GM10847 (cell line): Measurements from ENCODE around the gene RCN1.

ENCODE experiments used
- POLR2A ChIP-seq: IDR thresholded peaks from 2 replicates; pipeline ENCODE4 v1.6.1; 2011; ENCODE audit not compliant: insufficient read length; ENCODE audit errors: extremely low read depth

Gene RCN1

GRCh38 chr11:32069361-32070058, 21.4 kb upstream of the RCN1 start:
- no peak for TF ChIP-seq POLR2A

- TF ChIP-seq POLR2A = no peak
These were observed 20.2 kb upstream of the RCN1 start for GRCh38 chr11:32070692-32071091.

GRCh38 chr11:32071811-32072210, 19.1 kb upstream of the RCN1 start:
- no peak for TF ChIP-seq POLR2A

- no peak for TF ChIP-seq POLR2A
These were observed 17.8 kb upstream of the RCN1 start for GRCh38 chr11:32072872-32073643.

- TF ChIP-seq POLR2A = no peak
These were observed 17.2 kb upstream of the RCN1 start for GRCh38 chr11:32073644-32074026.

GRCh38 chr11:32079553-32079952, 11.3 kb upstream of the RCN1 start:
- no peak for TF ChIP-seq POLR2A

GRCh38 chr11:32080361-32080980, 10.4 kb upstream of the RCN1 start:
- no peak for TF ChIP-seq POLR2A

- no peak for TF ChIP-seq POLR2A
These were observed 9.7 kb upstream of the RCN1 start for GRCh38 chr11:32081129-32081641.

- TF ChIP-seq POLR2A = no peak
These were observed 9.0 kb upstream of the RCN1 start for GRCh38 chr11:32081901-32082300.

GRCh38 chr11:32082346-32082986, 8.4 kb upstream of the RCN1 start:
- no peak for TF ChIP-seq POLR2A

- no peak for TF ChIP-seq POLR2A
These were observed 3.3 kb upstream of the RCN1 start for GRCh38 chr11:32087597-32087996.

GRCh38 chr11:32088117-32088941, 2.5 kb upstream of the RCN1 start:
- no peak for TF ChIP-seq POLR2A

GRCh38 chr11:32092581-32093170, 1.8 kb downstream of the RCN1 start:
- no peak for TF ChIP-seq POLR2A

GRCh38 chr11:32094923-32095322, 4.0 kb downstream of the RCN1 start:
- TF ChIP-seq POLR2A = no peak
